ENCODE measurements around the gene MORF4L1.

GRCh38 chr15:78925076-78925624, 52.5 kb downstream of the MORF4L1 start:
- TF ChIP-seq, protein P1, sequence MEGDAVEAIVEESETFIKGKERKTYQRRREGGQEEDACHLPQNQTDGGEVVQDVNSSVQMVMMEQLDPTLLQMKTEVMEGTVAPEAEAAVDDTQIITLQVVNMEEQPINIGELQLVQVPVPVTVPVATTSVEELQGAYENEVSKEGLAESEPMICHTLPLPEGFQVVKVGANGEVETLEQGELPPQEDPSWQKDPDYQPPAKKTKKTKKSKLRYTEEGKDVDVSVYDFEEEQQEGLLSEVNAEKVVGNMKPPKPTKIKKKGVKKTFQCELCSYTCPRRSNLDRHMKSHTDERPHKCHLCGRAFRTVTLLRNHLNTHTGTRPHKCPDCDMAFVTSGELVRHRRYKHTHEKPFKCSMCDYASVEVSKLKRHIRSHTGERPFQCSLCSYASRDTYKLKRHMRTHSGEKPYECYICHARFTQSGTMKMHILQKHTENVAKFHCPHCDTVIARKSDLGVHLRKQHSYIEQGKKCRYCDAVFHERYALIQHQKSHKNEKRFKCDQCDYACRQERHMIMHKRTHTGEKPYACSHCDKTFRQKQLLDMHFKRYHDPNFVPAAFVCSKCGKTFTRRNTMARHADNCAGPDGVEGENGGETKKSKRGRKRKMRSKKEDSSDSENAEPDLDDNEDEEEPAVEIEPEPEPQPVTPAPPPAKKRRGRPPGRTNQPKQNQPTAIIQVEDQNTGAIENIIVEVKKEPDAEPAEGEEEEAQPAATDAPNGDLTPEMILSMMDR (conservative IDR thresholded peaks at IDR 0.05 in 1 of 2, IDR thresholded peaks at IDR 0.05 in 1 of 2; ENCODE audit: low read depth in 1 of 2, low read length in 2 of 2), result no peak
- no peak for TF ChIP-seq EZH2 (IDR thresholded peaks at IDR 0.05; ENCODE audit: low read length, missing control alignments)
